AML-193 (cell line): Measurements from ENCODE around the gene PIAS2.
A peak's percentile ranks its signal among the peaks of the same experiment; 100 is the strongest.
"Not testable (repeated sequence)": the region's sequence is repeated elsewhere in the genome, so short reads cannot be mapped to it uniquely, and the experiment has no call there.

Source experiments
- DNase-seq, 2 experiments: peaks; one replicate each; lab custom pipeline; 2025; lab: John Stamatoyannopoulos, UW

PIAS2 gene

GRCh38 chr18:46917108-46917802 is at the start of gene PIAS2, which contains the start of gene KATNAL2:
TSS of gene PIAS2 (minus strand) at chr18:46917507. CDS start at chr18:46917345, 162 bp downstream.
TSS of gene KATNAL2 (plus strand) at chr18:46917602. CDS start at chr18:46946873, 29,271 bp downstream.
- peak; percentile 38 to 59 for DNase-seq

GRCh38 chr18:46966266-46966665 is 49.0 kb upstream of the PIAS2 start:
- DNase-seq = not testable (repeated sequence)

- DNase-seq = not testable (repeated sequence)
These were observed 47.4 kb upstream of the PIAS2 start for GRCh38 chr18:46964579-46965293.

- DNase-seq = not testable (repeated sequence)
These were observed 46.6 kb upstream of the PIAS2 start for GRCh38 chr18:46963656-46964578.

- no peak for DNase-seq
These were observed 40.9 kb upstream of the PIAS2 start for GRCh38 chr18:46958209-46958608.

GRCh38 chr18:46953195-46953594 is 35.9 kb upstream of the PIAS2 start:
- no peak for DNase-seq

GRCh38 chr18:46950064-46950656 is 32.9 kb upstream of the PIAS2 start:
- DNase-seq = peak; percentile 2 to 32

- DNase-seq = no peak
These were observed 29.5 kb upstream of the PIAS2 start for GRCh38 chr18:46946656-46947282.

GRCh38 chr18:46942646-46943045 is 25.3 kb upstream of the PIAS2 start:
- no peak for DNase-seq

GRCh38 chr18:46939998-46940571 is 22.8 kb upstream of the PIAS2 start:
- no peak for DNase-seq

GRCh38 chr18:46939337-46939963 is 22.1 kb upstream of the PIAS2 start:
- no peak for DNase-seq

GRCh38 chr18:46920653-46921052 is 3.3 kb upstream of the PIAS2 start:
- DNase-seq = no peak

- no peak for DNase-seq
These were observed 2.8 kb upstream of the PIAS2 start for GRCh38 chr18:46920067-46920466.

GRCh38 chr18:46917803-46918600 is 695 bp upstream of the PIAS2 start:
- peak; percentile 25 to 33 for DNase-seq

- DNase-seq = peak in 1 of 2 experiments; percentile 28
These were observed 678 bp downstream of the PIAS2 start for GRCh38 chr18:46916551-46917107.

- no peak for DNase-seq
These were observed 1.3 kb downstream of the PIAS2 start for GRCh38 chr18:46915800-46916550.

GRCh38 chr18:46910856-46911255 is 6.5 kb downstream of the PIAS2 start:
- DNase-seq = no peak

GRCh38 chr18:46909497-46909896 is 7.8 kb downstream of the PIAS2 start:
- DNase-seq = no peak

- DNase-seq = no peak
These were observed 13.9 kb downstream of the PIAS2 start for GRCh38 chr18:46903406-46903805.
